Left lung (tissue), 10 donors: ENCODE measurements around the gene EXOC7. TPM values are rescaled to one million over a fixed set of nuclear protein-coding genes. Genes with fewer than 3 reads are reported as not detected.
A peak's percentile ranks its signal among the peaks of the same experiment; 100 is the strongest.

ENCODE experiments used
- ATAC-seq: fragments of 200-7000 bp; cut with Tn5 transposase; one replicate; pipeline ENCODE4 v1.9.1; 2020; ENCODE audit warnings: moderate library complexity
- DNase-seq, 4 donors: peaks; one replicate each; pipeline ENCODE4 v3.0.0-alpha.2; 2013 to 2020
- H3K27ac ChIP-seq, 2 donors: fragments of 200-600 bp; sonication (generic) in 1 of 2; one replicate each; pipeline versions ENCODE4 v1.5.0 to v1.8.0; 2020 to 2021
- H3K27me3 ChIP-seq, 2 donors: fragments of 200-600 bp; sonication (generic) in 1 of 2; one replicate each; pipeline versions ENCODE4 v1.5.0 to v1.8.0; 2020 to 2021
- H3K36me3 ChIP-seq, 2 donors: fragments of 200-600 bp; sonication (generic) in 1 of 2; one replicate each; pipeline versions ENCODE4 v1.5.0 to v1.8.0; 2020 to 2021
- H3K4me1 ChIP-seq, 2 donors: fragments of 200-600 bp; one replicate each; pipeline ENCODE4 v1.8.0; 2021
- H3K4me3 ChIP-seq, 2 donors: fragments of 200-600 bp; sonication (generic) in 1 of 2; one replicate each; pipeline versions ENCODE4 v1.5.0 to v1.8.0; 2020 to 2021; ENCODE audit warnings: mild to moderate bottlenecking in 1 of 2
- H3K9me3 ChIP-seq, 2 donors: fragments of 200-600 bp; sonication (generic) in 1 of 2; one replicate each; pipeline versions ENCODE4 v1.5.0 to v1.8.0; 2020 to 2021
- CTCF ChIP-seq, 2 donors: fragments of 200-600 bp; sonication (generic) in 1 of 2; IDR thresholded peaks; one replicate each; pipeline versions ENCODE4 v1.5.0 to v1.8.0; 2021; ENCODE audit warnings: antibody characterized with exemption in 2 of 2
- intact Hi-C, 2 donors: fragments of 100-400 bp; cut with DNase I; formaldehyde crosslinking; loops; one replicate each; pipeline versions ENCODE4 v1.11.2 to v1.14.2; 2022
- polyA plus RNA-seq, 6 donors: library from polyadenylated mRNA; unstranded; fragments of 120-200 nt; gene quantifications; one replicate each; pipeline ENCODE4 v1.2.1, GENCODE V29; 2013; ENCODE audit not compliant: insufficient read length in 6 of 6
- total RNA-seq, 2 donors: library from RNA; stranded (reverse); fragmentation: NEBNext Ultra II Directional; extraction: Animal tissue kit (Norgen Biotek cat#: 25700); gene quantifications; one replicate each; pipeline ENCODE4 v1.2.1, GENCODE V29; 2021
- donor health status: DM: no; HTN: yes; CAD: no.
- donor health status: DM: no; HTN: no; CAD: no.

EXOC7 gene
- total and polyA plus RNA-seq, 8 donors, result 114 to 178 (median 162) TPM

- TF ChIP-seq CTCF (IDR thresholded peaks at IDR 0.05), result no peak
- Histone ChIP-seq H3K27ac (no peak overlapping the region), H3K36me3 (no peaks in the 10 kb centered on the region), H3K27me3 (peaks cover 4 to 19% of the 10 kb centered on the region in 2 donors), H3K4me3 (no peak overlapping the region), H3K4me1 (peaks cover 0 to 12% of the 10 kb centered on the region in 2 donors), H3K9me3 (no peaks in the 10 kb centered on the region)
- peak in 1 of 4 donors; percentile 67 for DNase-seq
- no peak for ATAC-seq
- intact Hi-C loops, result no loop called here
Measured at GRCh38 chr17:76131051-76131691, 27.6 kb upstream of the EXOC7 start.

- Histone ChIP-seq H3K4me3 (no peak overlapping the region), H3K4me1 (peaks cover 0 to 12% of the 10 kb centered on the region in 2 donors), H3K27me3 (peaks cover 4 to 19% of the 10 kb centered on the region in 2 donors), H3K27ac (no peak overlapping the region), H3K9me3 (no peaks in the 10 kb centered on the region), H3K36me3 (no peaks in the 10 kb centered on the region)
- no peak for ATAC-seq
- intact Hi-C loops, result no loop called here
- no peak for TF ChIP-seq CTCF (IDR thresholded peaks at IDR 0.05)
- DNase-seq, result no peak
Measured at GRCh38 chr17:76130473-76130872, 26.9 kb upstream of the EXOC7 start.

- no peak for ATAC-seq
- Histone ChIP-seq H3K36me3 (no peaks in the 10 kb centered on the region), H3K9me3 (no peaks in the 10 kb centered on the region), H3K27me3 (peaks cover 0 to 9% of the 10 kb centered on the region in 2 donors), H3K4me3 (no peak overlapping the region), H3K4me1 (peaks cover 3 to 9% of the 10 kb centered on the region in 2 donors), H3K27ac (no peak overlapping the region)
- TF ChIP-seq CTCF (IDR thresholded peaks at IDR 0.05), result no peak
- intact Hi-C loops, result no loop called here
- DNase-seq, result no peak
Measured at GRCh38 chr17:76125922-76126321, 22.3 kb upstream of the EXOC7 start.

- intact Hi-C loops, result no loop called here
Measured at GRCh38 chr17:76125391-76125675, 21.7 kb upstream of the EXOC7 start.

More at GRCh38 chr17:76125391-76125675, 21.7 kb upstream of the EXOC7 start:
- peaks cover 3 to 9% of the 10 kb centered on the region in 2 donors for H3K4me1 ChIP-seq
- no peak overlapping the region for H3K27ac ChIP-seq
- no peaks in the 10 kb centered on the region for H3K9me3 ChIP-seq
- H3K27me3 ChIP-seq, result peaks cover 0 to 6% of the 10 kb centered on the region in 2 donors
- no peak for TF ChIP-seq CTCF (IDR thresholded peaks at IDR 0.05)
- H3K4me3 ChIP-seq, result no peak overlapping the region
- DNase-seq (no peak), ATAC-seq (no peak)
- no peaks in the 10 kb centered on the region for H3K36me3 ChIP-seq
